ENCODE results near the gene RBM23. TPM values are rescaled to one million over a fixed set of nuclear protein-coding genes. Genes with fewer than 3 reads are reported as not detected.

RBM23 gene
- total RNA-seq, 2 experiments from 2014 or later = 87.9 to 111 TPM

DNA sequence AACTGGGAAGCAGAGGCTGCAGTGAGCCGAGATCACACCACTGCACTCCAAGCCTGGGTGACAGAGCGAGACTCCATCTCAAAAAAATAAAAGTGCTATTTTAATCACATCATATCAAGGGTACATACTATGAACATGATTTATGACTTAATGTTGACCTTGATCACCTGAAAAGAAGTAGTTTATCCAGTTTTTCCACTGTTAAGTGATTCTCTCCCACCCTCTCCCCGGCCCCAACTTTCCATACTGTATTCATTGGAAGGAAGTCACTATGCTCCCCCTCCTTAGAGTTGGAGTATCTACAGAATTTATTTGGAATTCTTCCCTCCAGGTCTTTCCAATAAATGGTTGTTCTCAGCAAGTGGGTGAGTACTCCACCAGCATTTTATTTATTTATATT, 13.2 kb upstream of the RBM23 start:
- peaks cover 30% of the 10 kb centered on the region for H3K4me1 ChIP-seq (ENCODE audit: insufficient read depth, low read length)
- peaks cover 2% of the 10 kb centered on the region for H3K36me3 ChIP-seq (ENCODE audit: insufficient read depth, low read length)
- Mint-ChIP-seq H3K27me3 (no peaks in the 10 kb centered on the region), H3K4me1 (ENCODE audit: low read depth) (peaks cover 11% of the 10 kb centered on the region), H3K36me3 (ENCODE audit: low read depth) (no peaks in the 10 kb centered on the region), H3K9me3 (no peaks in the 10 kb centered on the region), H3K27ac (peak overlapping the region; percentile 12), H3K4me3 (peak overlapping the region; percentile 7)
- H3K27me3 ChIP-seq (ENCODE audit: control insufficient read depth in 1 of 2, insufficient read depth in 2 of 2, low read length in 2 of 2) = no peaks in the 10 kb centered on the region
- H3K4me3 ChIP-seq (ENCODE audit: low read length) = no peak overlapping the region
- no peaks in the 10 kb centered on the region for H3K9me3 ChIP-seq (ENCODE audit: control insufficient read depth in 1 of 2, insufficient read depth in 1 of 2, low read length in 2 of 2)
- TF ChIP-seq, protein P1, sequence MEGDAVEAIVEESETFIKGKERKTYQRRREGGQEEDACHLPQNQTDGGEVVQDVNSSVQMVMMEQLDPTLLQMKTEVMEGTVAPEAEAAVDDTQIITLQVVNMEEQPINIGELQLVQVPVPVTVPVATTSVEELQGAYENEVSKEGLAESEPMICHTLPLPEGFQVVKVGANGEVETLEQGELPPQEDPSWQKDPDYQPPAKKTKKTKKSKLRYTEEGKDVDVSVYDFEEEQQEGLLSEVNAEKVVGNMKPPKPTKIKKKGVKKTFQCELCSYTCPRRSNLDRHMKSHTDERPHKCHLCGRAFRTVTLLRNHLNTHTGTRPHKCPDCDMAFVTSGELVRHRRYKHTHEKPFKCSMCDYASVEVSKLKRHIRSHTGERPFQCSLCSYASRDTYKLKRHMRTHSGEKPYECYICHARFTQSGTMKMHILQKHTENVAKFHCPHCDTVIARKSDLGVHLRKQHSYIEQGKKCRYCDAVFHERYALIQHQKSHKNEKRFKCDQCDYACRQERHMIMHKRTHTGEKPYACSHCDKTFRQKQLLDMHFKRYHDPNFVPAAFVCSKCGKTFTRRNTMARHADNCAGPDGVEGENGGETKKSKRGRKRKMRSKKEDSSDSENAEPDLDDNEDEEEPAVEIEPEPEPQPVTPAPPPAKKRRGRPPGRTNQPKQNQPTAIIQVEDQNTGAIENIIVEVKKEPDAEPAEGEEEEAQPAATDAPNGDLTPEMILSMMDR (IDR thresholded peaks at IDR 0.05) = no peak
- H3K27ac ChIP-seq (ENCODE audit: low read depth in 1 of 2, low read length in 2 of 2) = no peak overlapping the region
- intact Hi-C loops (cut with DNase I, micrococcal nuclease) = loop anchor here in 1 of 2 experiments (10.0 kb wide), 1 partner anchor 533 kb away; the partner anchor contains the start of gene NGDN
- DNase-seq (no peak), ATAC-seq (ENCODE audit: poor library complexity) (no peak)
- CTCF ChIA-PET = no interaction called here
- POLR2A ChIA-PET = no interaction called here

DNA sequence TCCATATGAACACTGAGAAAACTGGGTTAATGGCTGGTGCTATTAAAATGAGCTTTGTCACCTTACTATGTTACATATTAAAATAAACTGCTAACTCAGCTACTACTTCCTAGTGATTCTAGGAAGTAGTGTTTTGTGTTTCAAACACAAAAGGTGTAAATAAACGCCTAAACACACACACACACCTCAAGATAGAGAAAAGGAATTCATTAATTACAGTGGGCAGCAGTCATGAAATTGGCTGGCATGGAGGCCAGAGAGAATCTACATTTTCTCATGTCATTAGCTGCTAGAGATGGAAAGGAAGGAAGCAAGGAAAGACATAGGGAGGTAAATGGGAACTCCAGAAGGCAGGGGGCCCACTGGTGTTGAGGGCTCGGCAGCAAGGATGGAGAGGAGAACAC, 11.0 kb upstream of the RBM23 start:
- intact Hi-C loops (cut with DNase I, micrococcal nuclease) = loop anchor here (1.0 to 10.0 kb wide), 9 partner anchors 11 to 535 kb away; partner anchors contain the start of genes HAUS4 (in 2 of the 2), RBM23 (in 2 of the 2), AJUBA (in 1 of the 2) and LRP10 (in 1 of the 2)
- TF ChIP-seq, protein P1 (IDR thresholded peaks at IDR 0.05) = no peak
- POLR2A ChIA-PET = interaction anchor here (0.7 to 3.6 kb wide), 27 partner anchors 8 to 391 kb away, joined by 3 to 68 read pairs (median 6); partner anchors contain the start of genes ACIN1, AJUBA, C14orf119 and DAD1
- H3K36me3 ChIP-seq (ENCODE audit: insufficient read depth, low read length) = peaks cover 20% of the 10 kb centered on the region
- peak overlapping the region; percentile 49 to 71 for H3K27ac ChIP-seq (ENCODE audit: low read depth in 1 of 2, low read length in 2 of 2)
- H3K9me3 ChIP-seq (ENCODE audit: control insufficient read depth in 1 of 2, insufficient read depth in 1 of 2, low read length in 2 of 2) = no peaks in the 10 kb centered on the region
- Mint-ChIP-seq H3K27ac (no peak overlapping the region), H3K4me1 (ENCODE audit: low read depth) (peaks cover 11% of the 10 kb centered on the region), H3K4me3 (no peak overlapping the region), H3K36me3 (ENCODE audit: low read depth) (peaks cover 12% of the 10 kb centered on the region), H3K9me3 (no peaks in the 10 kb centered on the region), H3K27me3 (no peaks in the 10 kb centered on the region)
- peak overlapping the region; percentile 91 for H3K4me3 ChIP-seq (ENCODE audit: low read length)
- DNase-seq (no peak), ATAC-seq (ENCODE audit: poor library complexity) (no peak)
- CTCF ChIA-PET = interaction anchor here (0.9 to 3.0 kb wide), 19 partner anchors 11 to 165 kb away, joined by 3 to 17 read pairs (median 5); partner anchors contain the start of genes ACIN1, AJUBA, C14orf119 and CDH24
- peaks cover 30% of the 10 kb centered on the region for H3K4me1 ChIP-seq (ENCODE audit: insufficient read depth, low read length)
- no peaks in the 10 kb centered on the region for H3K27me3 ChIP-seq (ENCODE audit: control insufficient read depth in 1 of 2, insufficient read depth in 2 of 2, low read length in 2 of 2)

DNA sequence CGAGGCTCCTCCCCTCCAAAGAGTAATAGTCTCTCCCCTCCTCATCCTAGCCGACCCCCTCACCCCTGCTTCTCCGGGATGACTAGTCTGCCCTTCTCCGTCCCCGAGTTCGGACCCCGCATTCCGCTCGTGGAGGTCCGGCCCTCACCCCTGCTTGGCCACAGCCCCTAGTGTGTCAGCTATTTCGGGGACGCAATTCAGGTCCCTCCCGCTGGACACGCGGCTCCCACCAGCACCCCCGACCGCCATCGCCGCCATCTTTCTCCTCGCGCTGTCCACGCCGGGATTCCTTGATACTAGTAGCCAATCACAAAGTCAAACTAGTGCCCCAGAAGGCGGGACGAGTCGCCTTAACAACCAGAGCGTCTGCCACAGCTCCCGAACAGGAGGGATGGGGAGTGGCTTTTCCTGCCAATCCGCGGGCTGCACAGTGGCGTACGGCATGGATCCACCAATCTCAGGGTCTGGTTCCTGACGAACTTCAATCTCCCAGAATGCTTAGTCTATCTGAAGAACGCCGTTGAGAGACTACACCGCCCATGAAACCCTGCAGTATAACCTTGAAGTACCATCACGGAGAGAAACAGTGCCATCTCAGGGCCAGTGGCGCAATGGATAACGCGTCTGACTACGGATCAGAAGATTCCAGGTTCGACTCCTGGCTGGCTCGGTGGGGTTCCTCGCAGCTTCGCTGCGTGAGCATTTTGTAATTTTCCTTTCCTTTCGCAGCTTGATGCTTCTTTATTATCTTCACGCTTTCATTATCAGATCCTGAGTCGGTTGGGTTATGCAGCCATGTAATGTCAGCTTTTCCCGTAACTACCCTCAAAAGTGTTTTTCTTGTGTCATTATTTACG, 10.4 kb upstream of the RBM23 start, which contains the start of gene PRMT5:
PRMT5 (minus strand) TSS at position 273 of the 857 bp plus-strand sequence; CDS start at position 258, 15 bp downstream.
- no peaks in the 10 kb centered on the region for H3K27me3 ChIP-seq (ENCODE audit: control insufficient read depth in 1 of 2, insufficient read depth in 2 of 2, low read length in 2 of 2)
- CTCF ChIA-PET = interaction anchor here (0.9 to 3.0 kb wide), 18 partner anchors 10 to 166 kb away, joined by 3 to 17 read pairs (median 5); partner anchors contain the start of genes ACIN1, AJUBA, C14orf119 and CDH24
- no peaks in the 10 kb centered on the region for H3K9me3 ChIP-seq (ENCODE audit: control insufficient read depth in 1 of 2, insufficient read depth in 1 of 2, low read length in 2 of 2)
- ATAC-seq (ENCODE audit: poor library complexity) (peak; percentile 96), DNase-seq (peak; percentile 93 to 100 (median 97))
- peaks cover 26% of the 10 kb centered on the region for H3K36me3 ChIP-seq (ENCODE audit: insufficient read depth, low read length)
- Mint-ChIP-seq H3K4me1 (ENCODE audit: low read depth) (peaks cover 11% of the 10 kb centered on the region), H3K4me3 (no peak within 1 kb of the TSS), H3K27ac (no peak within 1 kb of the TSS), H3K36me3 (ENCODE audit: low read depth) (peaks cover 18% of the 10 kb centered on the region), H3K27me3 (no peaks in the 10 kb centered on the region), H3K9me3 (no peaks in the 10 kb centered on the region)
- intact Hi-C loops (cut with DNase I, micrococcal nuclease) = loop anchor here (1.0 to 10.0 kb wide), 5 partner anchors 10 to 395 kb away; partner anchors contain the start of genes RBM23 (in 2 of the 2), HAUS4 (in 1 of the 2), LRP10 (in 1 of the 2) and PABPN1 (in 1 of the 2)
- POLR2A ChIA-PET = interaction anchor here (0.5 to 3.6 kb wide), 34 partner anchors 9 to 391 kb away, joined by 3 to 68 read pairs (median 5); partner anchors contain the start of genes ACIN1, AJUBA, C14orf119 and DAD1
- peak within 1 kb of the TSS; percentile 91 for H3K4me3 ChIP-seq (ENCODE audit: low read length)
- TF ChIP-seq, protein P1 (IDR thresholded peaks at IDR 0.05) = no peak
- H3K27ac ChIP-seq (ENCODE audit: low read depth in 1 of 2, low read length in 2 of 2) = peak within 1 kb of the TSS; percentile 79 to 88
- H3K4me1 ChIP-seq (ENCODE audit: insufficient read depth, low read length) = peaks cover 30% of the 10 kb centered on the region
